Measurements from ENCODE around the gene BCL6. TPM values are rescaled to one million over a fixed set of nuclear protein-coding genes. Genes with fewer than 3 reads are reported as not detected.

BCL6 gene
- 21.3 and 22.8 TPM in 2 replicates for total RNA-seq
- long read RNA-seq = 0 reads

DNA sequence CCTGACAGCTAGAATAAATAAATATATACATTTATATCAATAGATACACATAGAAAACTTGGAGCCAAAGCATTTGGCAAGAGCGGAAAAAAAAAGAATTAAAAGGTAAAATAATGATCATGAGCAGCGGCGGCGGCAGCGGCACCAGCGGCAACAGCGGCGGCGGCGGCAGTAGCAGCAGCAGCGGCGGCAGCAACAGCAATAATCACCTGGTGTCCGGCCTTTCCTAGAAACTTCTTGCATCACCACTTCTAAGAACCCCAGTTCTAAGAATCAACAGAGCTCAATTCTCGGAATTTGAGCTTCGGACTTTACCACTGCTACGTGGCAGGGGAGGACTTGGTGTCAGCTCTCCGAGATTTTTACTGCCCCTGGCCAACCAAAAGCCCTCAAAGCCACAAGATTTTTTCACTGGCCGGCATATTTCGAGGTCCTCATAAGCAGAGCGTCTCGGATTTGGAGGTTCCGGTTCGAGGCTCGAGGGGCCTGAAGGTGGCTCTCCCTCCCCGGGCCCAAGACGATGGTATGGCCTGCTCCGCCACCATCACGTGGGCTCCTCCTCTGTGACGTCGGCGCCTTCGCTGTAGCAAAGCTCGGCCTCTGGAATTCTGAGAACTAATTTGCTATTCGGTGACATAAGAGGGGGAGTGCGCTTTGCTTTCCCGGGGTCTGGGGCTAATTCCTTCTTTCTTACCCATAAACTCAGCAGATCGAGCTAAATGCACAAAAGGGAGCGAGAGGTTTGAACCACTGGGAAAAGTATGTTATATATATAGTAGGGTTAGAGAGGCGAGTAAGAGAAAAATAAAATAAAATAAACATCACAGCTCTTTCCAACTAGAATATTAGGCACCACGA, at the start of gene BCL6:
Gene BCL6, minus strand, starts transcription at position 268 of the 858 bp plus-strand sequence. CDS start 11,775 bp downstream, outside the sequence.
- peaks cover 68% of the 10 kb centered on the region for H3K4me1 Mint-ChIP-seq (ENCODE audit: low read depth)
- H3K4me3 Mint-ChIP-seq (ENCODE audit: low read depth) = peak within 1 kb of the TSS; percentile 94
- no peaks in the 10 kb centered on the region for H3K36me3 Mint-ChIP-seq (ENCODE audit: insufficient read depth)
- H3K27me3 Mint-ChIP-seq = no peaks in the 10 kb centered on the region
- DNase-seq (ENCODE audit: low spot score, unreplicated experiment) = peak; percentile 72
- peak within 1 kb of the TSS; percentile 100 for H3K27ac Mint-ChIP-seq
- TF ChIP-seq, protein P1, sequence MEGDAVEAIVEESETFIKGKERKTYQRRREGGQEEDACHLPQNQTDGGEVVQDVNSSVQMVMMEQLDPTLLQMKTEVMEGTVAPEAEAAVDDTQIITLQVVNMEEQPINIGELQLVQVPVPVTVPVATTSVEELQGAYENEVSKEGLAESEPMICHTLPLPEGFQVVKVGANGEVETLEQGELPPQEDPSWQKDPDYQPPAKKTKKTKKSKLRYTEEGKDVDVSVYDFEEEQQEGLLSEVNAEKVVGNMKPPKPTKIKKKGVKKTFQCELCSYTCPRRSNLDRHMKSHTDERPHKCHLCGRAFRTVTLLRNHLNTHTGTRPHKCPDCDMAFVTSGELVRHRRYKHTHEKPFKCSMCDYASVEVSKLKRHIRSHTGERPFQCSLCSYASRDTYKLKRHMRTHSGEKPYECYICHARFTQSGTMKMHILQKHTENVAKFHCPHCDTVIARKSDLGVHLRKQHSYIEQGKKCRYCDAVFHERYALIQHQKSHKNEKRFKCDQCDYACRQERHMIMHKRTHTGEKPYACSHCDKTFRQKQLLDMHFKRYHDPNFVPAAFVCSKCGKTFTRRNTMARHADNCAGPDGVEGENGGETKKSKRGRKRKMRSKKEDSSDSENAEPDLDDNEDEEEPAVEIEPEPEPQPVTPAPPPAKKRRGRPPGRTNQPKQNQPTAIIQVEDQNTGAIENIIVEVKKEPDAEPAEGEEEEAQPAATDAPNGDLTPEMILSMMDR (IDR thresholded peaks at IDR 0.05; ENCODE audit: unreplicated experiment) = peak; percentile 29
- no peaks in the 10 kb centered on the region for H3K9me3 Mint-ChIP-seq (ENCODE audit: low read depth)

DNA sequence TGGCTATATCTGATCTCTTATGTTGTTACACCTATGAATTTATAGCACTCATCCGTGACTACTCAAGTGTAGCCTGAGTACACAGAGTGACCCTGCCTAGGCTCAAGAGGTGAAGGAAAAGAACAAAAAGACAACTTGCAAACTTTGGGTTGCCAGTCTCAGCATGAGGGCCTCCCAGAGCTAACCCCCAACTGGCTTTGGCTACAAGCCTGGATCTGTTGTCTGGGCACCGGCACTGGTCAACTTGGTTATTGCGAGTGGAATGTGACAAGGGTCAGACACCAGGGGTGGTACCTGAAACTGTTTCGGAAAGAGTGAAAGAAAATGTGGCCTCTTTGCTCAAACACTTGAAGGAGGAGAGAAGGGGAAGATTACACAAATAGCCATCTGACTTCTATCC, 49.5 kb upstream of the BCL6 start:
- no peak overlapping the region for H3K27ac Mint-ChIP-seq
- no peaks in the 10 kb centered on the region for H3K36me3 Mint-ChIP-seq (ENCODE audit: insufficient read depth)
- TF ChIP-seq, protein P1 (IDR thresholded peaks at IDR 0.05; ENCODE audit: unreplicated experiment) = no peak
- peaks cover 16% of the 10 kb centered on the region for H3K4me1 Mint-ChIP-seq (ENCODE audit: low read depth)
- H3K27me3 Mint-ChIP-seq = peaks cover 19% of the 10 kb centered on the region
- no peak for DNase-seq (ENCODE audit: low spot score, unreplicated experiment)
- H3K9me3 Mint-ChIP-seq (ENCODE audit: low read depth) = no peaks in the 10 kb centered on the region
- no peak overlapping the region for H3K4me3 Mint-ChIP-seq (ENCODE audit: low read depth)

DNA sequence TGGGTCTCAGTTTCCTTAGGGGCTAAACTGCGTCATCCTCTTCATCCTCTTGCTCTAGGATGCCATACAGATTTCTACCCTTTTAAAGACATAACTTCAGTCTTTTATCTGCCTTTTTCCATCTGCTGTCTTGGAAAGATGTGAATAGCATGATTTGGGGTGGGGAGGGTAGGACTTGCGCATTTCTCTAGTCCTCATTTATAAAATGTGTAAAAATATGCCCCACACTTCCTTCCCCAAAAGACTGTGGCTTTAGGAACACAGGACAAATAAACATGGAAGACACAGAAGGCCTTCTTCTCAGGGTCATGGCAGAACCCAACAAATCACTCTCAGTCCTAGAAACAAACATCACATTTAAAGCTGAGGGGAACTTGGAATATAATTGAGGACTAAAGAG, 48.4 kb upstream of the BCL6 start:
- no peak overlapping the region for H3K4me3 Mint-ChIP-seq (ENCODE audit: low read depth)
- H3K27me3 Mint-ChIP-seq = peaks cover 18% of the 10 kb centered on the region
- TF ChIP-seq, protein P1 (IDR thresholded peaks at IDR 0.05; ENCODE audit: unreplicated experiment) = no peak
- no peaks in the 10 kb centered on the region for H3K9me3 Mint-ChIP-seq (ENCODE audit: low read depth)
- no peaks in the 10 kb centered on the region for H3K36me3 Mint-ChIP-seq (ENCODE audit: insufficient read depth)
- no peak for DNase-seq (ENCODE audit: low spot score, unreplicated experiment)
- H3K4me1 Mint-ChIP-seq (ENCODE audit: low read depth) = peaks cover 11% of the 10 kb centered on the region
- H3K27ac Mint-ChIP-seq = no peak overlapping the region

DNA sequence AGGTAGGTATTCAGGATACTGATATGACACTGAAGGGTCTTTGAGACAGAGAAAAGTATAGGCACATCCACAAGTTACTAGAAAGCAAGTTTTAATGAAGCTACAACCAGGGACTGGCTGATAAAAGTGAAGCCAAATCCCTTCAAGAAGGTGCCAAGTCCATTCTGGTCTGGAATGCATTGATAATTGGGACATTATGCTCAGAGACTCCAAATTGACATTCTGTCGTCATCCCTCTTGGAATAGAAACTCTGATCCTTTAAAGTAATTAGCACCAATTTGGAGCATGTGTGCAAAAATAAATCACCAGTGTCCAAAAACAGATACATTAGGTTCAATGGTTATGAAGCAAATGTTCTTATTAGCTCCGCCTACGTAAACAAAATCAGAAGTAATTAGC, 47.3 kb upstream of the BCL6 start:
- Mint-ChIP-seq H3K36me3 (ENCODE audit: insufficient read depth) (no peaks in the 10 kb centered on the region), H3K4me3 (ENCODE audit: low read depth) (no peak overlapping the region), H3K27me3 (peaks cover 16% of the 10 kb centered on the region), H3K4me1 (ENCODE audit: low read depth) (peaks cover 11% of the 10 kb centered on the region), H3K9me3 (ENCODE audit: low read depth) (no peaks in the 10 kb centered on the region), H3K27ac (no peak overlapping the region)
- DNase-seq (ENCODE audit: low spot score, unreplicated experiment) = no peak
- TF ChIP-seq, protein P1 (IDR thresholded peaks at IDR 0.05; ENCODE audit: unreplicated experiment) = no peak

DNA sequence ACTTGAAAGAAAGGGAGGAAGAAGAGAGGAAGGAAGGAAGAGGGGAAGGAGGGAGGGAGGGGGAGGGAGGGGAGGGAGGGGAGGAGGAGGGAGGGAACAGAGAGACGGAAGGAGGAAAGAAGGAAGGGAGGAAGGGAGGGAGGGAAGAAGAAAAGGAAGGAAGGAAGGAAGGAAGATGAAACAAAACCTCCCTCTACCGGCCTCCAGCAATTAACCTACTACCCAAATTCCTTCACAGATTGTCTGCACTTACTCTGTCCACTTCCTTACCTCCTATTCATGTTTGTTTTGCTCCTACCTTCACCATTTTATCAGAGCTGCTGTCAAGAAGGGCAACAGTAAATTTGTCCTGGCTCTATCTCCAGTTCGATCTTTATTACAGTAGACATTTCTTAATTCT, 44.6 kb upstream of the BCL6 start:
- no peaks in the 10 kb centered on the region for H3K9me3 Mint-ChIP-seq (ENCODE audit: low read depth)
- peaks cover 12% of the 10 kb centered on the region for H3K27me3 Mint-ChIP-seq
- TF ChIP-seq, protein P1 (IDR thresholded peaks at IDR 0.05; ENCODE audit: unreplicated experiment) = no peak
- no peak overlapping the region for H3K4me3 Mint-ChIP-seq (ENCODE audit: low read depth)
- H3K4me1 Mint-ChIP-seq (ENCODE audit: low read depth) = peaks cover 11% of the 10 kb centered on the region
- H3K27ac Mint-ChIP-seq = no peak overlapping the region
- DNase-seq (ENCODE audit: low spot score, unreplicated experiment) = no peak
- H3K36me3 Mint-ChIP-seq (ENCODE audit: insufficient read depth) = no peaks in the 10 kb centered on the region

All from progenitor cell of endocrine pancreas (in vitro differentiated cells).